ENCODE data around the gene DRAP1.

Gene DRAP1

DNA sequence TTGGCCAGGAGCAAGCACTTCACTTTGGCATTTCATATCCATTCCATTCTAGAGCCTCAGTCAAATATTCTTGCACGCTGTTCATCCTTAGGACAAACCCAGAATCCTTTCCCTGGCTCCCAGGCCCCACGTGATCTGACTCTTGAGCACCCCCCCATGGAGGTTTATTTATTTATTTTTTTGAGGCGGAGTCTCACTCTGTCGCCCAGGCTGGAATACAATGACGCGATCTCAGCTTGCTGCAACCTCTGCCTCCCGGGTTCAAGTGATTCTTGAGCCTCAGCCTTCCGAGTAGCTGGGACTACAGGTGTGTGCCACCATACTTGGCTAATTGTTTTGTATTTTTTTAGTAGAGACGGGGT, 13.3 kb downstream of the DRAP1 start:
- no peak overlapping the region for H3K4me3 Mint-ChIP-seq
- H3K36me3 Mint-ChIP-seq (ENCODE audit: low read depth) = no peaks in the 10 kb centered on the region
- H3K4me1 Mint-ChIP-seq = peaks cover 6% of the 10 kb centered on the region
- H3K9me3 Mint-ChIP-seq = no peaks in the 10 kb centered on the region
- TF ChIP-seq, protein P1, sequence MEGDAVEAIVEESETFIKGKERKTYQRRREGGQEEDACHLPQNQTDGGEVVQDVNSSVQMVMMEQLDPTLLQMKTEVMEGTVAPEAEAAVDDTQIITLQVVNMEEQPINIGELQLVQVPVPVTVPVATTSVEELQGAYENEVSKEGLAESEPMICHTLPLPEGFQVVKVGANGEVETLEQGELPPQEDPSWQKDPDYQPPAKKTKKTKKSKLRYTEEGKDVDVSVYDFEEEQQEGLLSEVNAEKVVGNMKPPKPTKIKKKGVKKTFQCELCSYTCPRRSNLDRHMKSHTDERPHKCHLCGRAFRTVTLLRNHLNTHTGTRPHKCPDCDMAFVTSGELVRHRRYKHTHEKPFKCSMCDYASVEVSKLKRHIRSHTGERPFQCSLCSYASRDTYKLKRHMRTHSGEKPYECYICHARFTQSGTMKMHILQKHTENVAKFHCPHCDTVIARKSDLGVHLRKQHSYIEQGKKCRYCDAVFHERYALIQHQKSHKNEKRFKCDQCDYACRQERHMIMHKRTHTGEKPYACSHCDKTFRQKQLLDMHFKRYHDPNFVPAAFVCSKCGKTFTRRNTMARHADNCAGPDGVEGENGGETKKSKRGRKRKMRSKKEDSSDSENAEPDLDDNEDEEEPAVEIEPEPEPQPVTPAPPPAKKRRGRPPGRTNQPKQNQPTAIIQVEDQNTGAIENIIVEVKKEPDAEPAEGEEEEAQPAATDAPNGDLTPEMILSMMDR (IDR thresholded peaks at IDR 0.05; ENCODE audit: unreplicated experiment in 3 of 3) = no peak
- H3K27me3 Mint-ChIP-seq (ENCODE audit: low read depth) = peaks cover 5% of the 10 kb centered on the region
- no peak overlapping the region for H3K27ac Mint-ChIP-seq

DNA sequence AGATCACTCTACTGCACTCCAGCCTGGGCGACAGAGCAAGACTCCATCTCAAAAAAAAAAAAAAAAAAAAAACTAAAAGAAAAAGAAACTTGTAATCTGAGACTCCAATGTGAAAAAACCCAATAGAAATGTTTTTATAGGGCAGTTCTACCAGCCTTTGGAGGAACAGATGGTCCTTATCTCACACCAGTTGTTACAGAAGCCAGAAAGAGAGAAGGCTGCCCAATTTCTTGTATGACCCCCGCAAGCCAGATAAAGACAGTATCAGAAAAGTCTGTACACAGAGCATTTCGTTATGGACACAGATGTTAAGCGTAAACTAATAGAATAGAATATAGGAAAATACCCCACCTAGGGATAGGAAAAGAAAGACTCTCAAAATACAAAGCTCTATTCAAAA, 14.8 kb downstream of the DRAP1 start:
- no peaks in the 10 kb centered on the region for H3K36me3 Mint-ChIP-seq (ENCODE audit: low read depth)
- peaks cover 9% of the 10 kb centered on the region for H3K27me3 Mint-ChIP-seq (ENCODE audit: low read depth)
- peaks cover 6% of the 10 kb centered on the region for H3K4me1 Mint-ChIP-seq
- TF ChIP-seq, protein P1 (IDR thresholded peaks at IDR 0.05; ENCODE audit: unreplicated experiment in 3 of 3) = no peak
- H3K4me3 Mint-ChIP-seq = no peak overlapping the region
- peak overlapping the region; percentile 52 to 79 (median 59) for H3K27ac Mint-ChIP-seq
- no peaks in the 10 kb centered on the region for H3K9me3 Mint-ChIP-seq

DNA sequence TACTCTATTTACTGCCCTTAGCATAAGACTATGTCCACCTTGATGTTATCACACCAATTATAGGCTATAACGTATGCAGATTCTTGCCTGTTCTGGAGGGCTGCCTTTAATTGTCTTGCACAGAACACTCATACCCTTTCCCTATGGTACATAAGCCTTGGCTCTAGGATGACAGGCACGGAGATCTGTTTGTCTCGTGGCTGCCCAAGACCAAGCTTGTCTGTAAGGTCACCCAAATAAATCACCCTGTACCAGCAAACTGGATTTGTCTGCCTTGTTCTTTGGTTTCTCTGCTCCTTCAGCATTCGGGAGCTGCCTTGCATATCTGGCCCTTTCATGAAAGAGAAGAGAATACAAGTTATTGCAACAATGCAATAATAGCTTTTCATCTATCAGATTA, 18.5 kb downstream of the DRAP1 start:
- Mint-ChIP-seq H3K27me3 (ENCODE audit: low read depth) (peaks cover 18% of the 10 kb centered on the region), H3K36me3 (ENCODE audit: low read depth) (no peaks in the 10 kb centered on the region), H3K4me3 (no peak overlapping the region), H3K4me1 (peaks cover 12% of the 10 kb centered on the region), H3K27ac (peak overlapping the region in 1 of 3 experiments; percentile 20), H3K9me3 (no peaks in the 10 kb centered on the region)
- TF ChIP-seq, protein P1 (IDR thresholded peaks at IDR 0.05; ENCODE audit: unreplicated experiment in 3 of 3) = no peak

DNA sequence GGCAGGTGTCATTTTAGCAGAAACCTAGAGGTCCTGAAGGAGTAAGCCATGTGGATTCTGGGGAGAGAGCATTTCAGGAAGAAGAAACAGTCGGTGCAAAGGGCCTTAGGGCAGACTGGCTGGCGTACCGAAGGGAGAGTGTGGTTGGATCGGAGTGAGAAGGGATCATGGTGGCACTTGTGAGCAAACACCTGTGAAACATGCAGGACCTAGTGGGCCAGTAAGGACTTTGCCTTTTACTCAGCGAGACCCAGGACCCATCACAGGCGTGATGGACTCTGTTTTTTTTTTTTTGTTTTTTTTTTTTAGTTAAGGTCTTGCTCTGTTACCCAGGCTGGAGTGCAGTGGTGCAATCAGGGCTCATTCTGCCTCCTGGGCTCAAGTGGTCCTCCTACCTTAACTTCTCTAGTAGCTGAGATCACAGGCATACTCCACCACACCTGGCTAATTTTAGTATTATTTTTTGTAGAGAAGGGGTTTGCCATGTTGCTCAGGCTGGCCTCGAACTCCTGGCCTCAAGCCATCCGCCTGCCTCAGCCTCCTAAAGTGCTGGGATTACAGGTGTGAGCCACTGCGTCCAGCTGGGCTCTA, 22.6 kb downstream of the DRAP1 start:
- Mint-ChIP-seq H3K27ac (no peak overlapping the region), H3K4me1 (peaks cover 6% of the 10 kb centered on the region), H3K27me3 (ENCODE audit: low read depth) (peaks cover 18% of the 10 kb centered on the region), H3K36me3 (ENCODE audit: low read depth) (no peaks in the 10 kb centered on the region), H3K4me3 (no peak overlapping the region), H3K9me3 (no peaks in the 10 kb centered on the region)
- TF ChIP-seq, protein P1 (IDR thresholded peaks at IDR 0.05; ENCODE audit: unreplicated experiment in 3 of 3) = no peak

DNA sequence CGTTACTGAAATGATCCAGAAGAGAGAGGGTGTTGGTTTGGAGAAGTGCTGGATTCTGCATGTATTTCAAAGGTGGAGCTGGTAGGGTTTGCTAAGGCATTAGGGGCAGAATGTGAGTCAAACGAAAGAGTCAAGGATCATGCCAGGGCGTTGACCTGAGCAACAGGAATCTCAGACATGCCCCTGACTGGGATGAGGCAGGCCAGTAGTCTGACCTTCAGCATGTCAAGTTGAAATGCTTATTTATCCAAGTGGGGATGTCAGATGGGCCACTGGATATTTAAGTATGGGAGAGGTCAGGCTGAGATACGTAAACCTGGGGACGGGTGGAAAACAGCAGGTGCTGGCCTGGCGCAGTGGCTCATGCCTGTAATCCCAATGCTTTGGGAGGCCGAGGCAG, 23.3 kb downstream of the DRAP1 start:
- H3K9me3 Mint-ChIP-seq = no peaks in the 10 kb centered on the region
- H3K4me3 Mint-ChIP-seq = no peak overlapping the region
- peak overlapping the region in 1 of 3 experiments; percentile 23 for H3K27ac Mint-ChIP-seq
- H3K4me1 Mint-ChIP-seq = peaks cover 6% of the 10 kb centered on the region
- TF ChIP-seq, protein P1 (IDR thresholded peaks at IDR 0.05; ENCODE audit: unreplicated experiment in 3 of 3) = no peak
- H3K36me3 Mint-ChIP-seq (ENCODE audit: low read depth) = no peaks in the 10 kb centered on the region
- peaks cover 16% of the 10 kb centered on the region for H3K27me3 Mint-ChIP-seq (ENCODE audit: low read depth)

DNA sequence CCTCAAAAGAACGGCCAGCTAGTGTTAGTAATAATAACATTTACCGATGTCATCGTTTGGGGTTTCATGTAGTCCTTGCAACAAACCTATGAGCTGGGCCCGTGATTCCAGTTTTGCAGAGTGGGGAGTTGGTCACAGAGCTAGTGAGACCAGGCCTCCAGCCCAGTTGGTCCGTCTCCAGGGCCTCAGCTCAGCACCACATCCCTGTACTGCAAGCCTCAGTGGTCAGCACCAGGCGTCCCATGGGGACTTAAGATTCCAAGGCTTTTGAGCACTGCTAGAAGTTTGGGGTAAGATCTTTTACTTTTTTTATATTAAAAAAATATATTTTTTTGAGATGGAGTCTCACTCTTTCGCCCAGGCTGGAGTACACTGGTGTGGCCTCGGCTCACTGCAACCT, 25.0 kb downstream of the DRAP1 start:
- H3K27me3 Mint-ChIP-seq (ENCODE audit: low read depth) = peaks cover 12% of the 10 kb centered on the region
- TF ChIP-seq, protein P1 (IDR thresholded peaks at IDR 0.05; ENCODE audit: unreplicated experiment in 3 of 3) = no peak
- H3K27ac Mint-ChIP-seq = no peak overlapping the region
- H3K36me3 Mint-ChIP-seq (ENCODE audit: low read depth) = no peaks in the 10 kb centered on the region
- H3K9me3 Mint-ChIP-seq = no peaks in the 10 kb centered on the region
- H3K4me1 Mint-ChIP-seq = peaks cover 6% of the 10 kb centered on the region
- no peak overlapping the region for H3K4me3 Mint-ChIP-seq
